ENCODE results near the gene ABAT.
"Not testable (repeated sequence)": the region's sequence is repeated elsewhere in the genome, so short reads cannot be mapped to it uniquely, and the experiment has no call there.

DNA sequence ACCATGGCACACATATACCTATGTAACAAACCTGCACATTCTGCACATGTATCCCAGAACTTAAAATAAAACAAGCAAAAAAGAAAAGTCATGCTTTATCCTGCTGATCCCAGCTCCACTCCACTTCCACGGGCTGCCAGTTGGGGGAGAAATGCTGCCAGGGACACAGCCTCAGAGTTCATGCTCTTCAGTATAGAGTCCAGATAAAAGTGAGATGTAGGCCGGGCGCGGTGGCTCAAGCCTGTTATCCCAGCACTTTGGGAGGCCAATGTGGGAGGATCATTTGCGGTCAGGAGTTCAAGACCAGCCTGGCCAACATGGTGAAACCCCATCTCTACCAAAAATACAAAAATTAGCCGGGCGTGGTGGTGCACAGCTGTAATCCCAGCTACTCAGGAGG is 22.5 kb upstream of the ABAT start:
- TF ChIP-seq, protein P1, sequence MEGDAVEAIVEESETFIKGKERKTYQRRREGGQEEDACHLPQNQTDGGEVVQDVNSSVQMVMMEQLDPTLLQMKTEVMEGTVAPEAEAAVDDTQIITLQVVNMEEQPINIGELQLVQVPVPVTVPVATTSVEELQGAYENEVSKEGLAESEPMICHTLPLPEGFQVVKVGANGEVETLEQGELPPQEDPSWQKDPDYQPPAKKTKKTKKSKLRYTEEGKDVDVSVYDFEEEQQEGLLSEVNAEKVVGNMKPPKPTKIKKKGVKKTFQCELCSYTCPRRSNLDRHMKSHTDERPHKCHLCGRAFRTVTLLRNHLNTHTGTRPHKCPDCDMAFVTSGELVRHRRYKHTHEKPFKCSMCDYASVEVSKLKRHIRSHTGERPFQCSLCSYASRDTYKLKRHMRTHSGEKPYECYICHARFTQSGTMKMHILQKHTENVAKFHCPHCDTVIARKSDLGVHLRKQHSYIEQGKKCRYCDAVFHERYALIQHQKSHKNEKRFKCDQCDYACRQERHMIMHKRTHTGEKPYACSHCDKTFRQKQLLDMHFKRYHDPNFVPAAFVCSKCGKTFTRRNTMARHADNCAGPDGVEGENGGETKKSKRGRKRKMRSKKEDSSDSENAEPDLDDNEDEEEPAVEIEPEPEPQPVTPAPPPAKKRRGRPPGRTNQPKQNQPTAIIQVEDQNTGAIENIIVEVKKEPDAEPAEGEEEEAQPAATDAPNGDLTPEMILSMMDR (IDR thresholded peaks at IDR 0.05), result not testable (repeated sequence)
- TF ChIP-seq EP300 (IDR thresholded peaks at IDR 0.05), result not testable (repeated sequence)

Data from ovary (tissue), 3 donors.